ENCODE measurements around the gene IL18BP. TPM values are rescaled to one million over a fixed set of nuclear protein-coding genes. Genes with fewer than 3 reads are reported as not detected.

Gene IL18BP
- total and polyA plus RNA-seq, 2 of the 13 experiments (the other 11 are each of a cell fraction or from before 2014, with no cell fraction given): 4.1 to 12.8 TPM

- TF ChIP-seq KLF15 (CRISPR knock-in tag; IDR thresholded peaks at IDR 0.05; ENCODE audit: borderline replicate concordance) (peak; percentile 56; the same call in 1 of the 2 replicates), AHR (CRISPR knock-in tag; IDR thresholded peaks at IDR 0.05) (no peak), DRAP1 (CRISPR knock-in tag; IDR thresholded peaks at IDR 0.05) (0 out of 2 replicates have a peak, but pooled peaks have one; percentile 17), GATAD1 (CRISPR knock-in tag; IDR thresholded peaks at IDR 0.05) (0 out of 2 replicates have a peak, but pooled peaks have one; percentile 2), KDM5B (CRISPR knock-in tag; IDR thresholded peaks at IDR 0.05; ENCODE audit: borderline replicate concordance) (no peak; the same call in 1 of the 2 replicates), ZNF292 (CRISPR knock-in tag; IDR thresholded peaks at IDR 0.05; ENCODE audit: borderline replicate concordance, low read depth) (no peak), ZFY (CRISPR knock-in tag; IDR thresholded peaks at IDR 0.05) (peak; percentile 51)
These were observed 42.8 kb downstream of the IL18BP start (continued) for GRCh38 chr11:72041364-72042063.

GRCh38 chr11:72042064-72042745 lies 43.5 kb downstream of the IL18BP start:
- no peaks in the 10 kb centered on the region for H3K9me3 ChIP-seq (ENCODE audit: low read length)
- in situ Hi-C loops (cut with HindIII; ENCODE audit: extremely low pct_ligation_motif_present, low pct_unique_long_range_greater_than_20kb): no loop called here
- ATAC-seq (no peak), FAIRE-seq (no peak), DNase-seq (ENCODE audit: low spot score) (no peak)
- peak overlapping the region; percentile 56 to 77 (median 62) for H3K4me3 ChIP-seq (replicated peaks in 1 of 3; ENCODE audit: insufficient read depth in 1 of 3, low read depth in 2 of 3, low read length in 3 of 3)
- no peak for TF ChIP-seq ZSCAN22 (CRISPR knock-in tag; IDR thresholded peaks at IDR 0.05)
- TF ChIP-seq SP2 (CRISPR knock-in tag; IDR thresholded peaks at IDR 0.05): no peak
- TF ChIP-seq KLF6 (CRISPR knock-in tag; IDR thresholded peaks at IDR 0.05): no peak
- TF ChIP-seq ZKSCAN1 (IDR thresholded peaks at IDR 0.05; ENCODE audit: low read length): peak; percentile 61; the same call in 1 of the 2 replicates
- 0 out of 2 replicates have a peak, but pooled peaks have one; percentile 1 for TF ChIP-seq PITX1 (CRISPR knock-in tag; IDR thresholded peaks at IDR 0.05)
- TF ChIP-seq ZNF318 (CRISPR knock-in tag; IDR thresholded peaks at IDR 0.05): 0 out of 2 replicates have a peak, but pooled peaks have one; percentile 8
- H3K27me3 ChIP-seq (ENCODE audit: control insufficient read depth in 1 of 2, insufficient read depth in 2 of 2, low read length in 2 of 2): no peaks in the 10 kb centered on the region; a peak in 1 of 5 replicates
- H3K4me2 ChIP-seq (ENCODE audit: low read depth, low read length): peak overlapping the region; percentile 97
- no peaks in the 10 kb centered on the region for H4K20me1 ChIP-seq (ENCODE audit: insufficient read depth, low read length)
- H3K4me1 ChIP-seq (ENCODE audit: insufficient read depth, low read length): peaks cover 54% of the 10 kb centered on the region
- CTCF ChIA-PET (ENCODE audit: low intra/inter-chr PET ratio, low total read pairs): no interaction called here
- 72% methylated on average over 3 of the region's 5 CpGs for WGBS (ENCODE audit: low lambda C conversion rate)
- intact Hi-C loops (cut with micrococcal nuclease; ENCODE audit: unreplicated experiment): no loop called here
- TSS peak; percentile 83 for BruUV-seq (replicated peaks)
- no peak overlapping the region for H2AFZ ChIP-seq (ENCODE audit: low read length)
- H3K27ac ChIP-seq (ENCODE audit: extremely low read length, insufficient read depth, low read length): peak overlapping the region; percentile 86
- peaks cover 49% of the 10 kb centered on the region for H3K79me2 ChIP-seq (ENCODE audit: insufficient read depth, low read length)
- POLR2A ChIA-PET: interaction anchor here (0.6 to 3.0 kb wide), 4 partner anchors 9 to 1265 kb away, joined by 3 to 37 read pairs (median 12); no protein-coding TSS in a partner anchor
- H3K9ac ChIP-seq (ENCODE audit: insufficient read depth, low read depth, low read length): peak overlapping the region; percentile 76
- peaks cover 0 to 4% of the 10 kb centered on the region in 2 experiments; a peak in 2 of 5 replicates for H3K36me3 ChIP-seq (replicated peaks in 1 of 2; ENCODE audit: control insufficient read depth in 1 of 2, insufficient read depth in 2 of 2, low read length in 2 of 2)
